ENCODE data around the gene TSSK3.

Gene TSSK3

GRCh38 chr1:32362474-32363313 lies at the start of gene TSSK3, which contains the start of gene FAM229A:
TSS of gene TSSK3 (plus strand) at chr1:32362539. CDS start at chr1:32362702, 163 bp downstream.
TSS of gene FAM229A (minus strand) at chr1:32362485. CDS start at chr1:32362091, 394 bp downstream.
- no peak for DNase-seq (ENCODE audit: low spot score)

DNA sequence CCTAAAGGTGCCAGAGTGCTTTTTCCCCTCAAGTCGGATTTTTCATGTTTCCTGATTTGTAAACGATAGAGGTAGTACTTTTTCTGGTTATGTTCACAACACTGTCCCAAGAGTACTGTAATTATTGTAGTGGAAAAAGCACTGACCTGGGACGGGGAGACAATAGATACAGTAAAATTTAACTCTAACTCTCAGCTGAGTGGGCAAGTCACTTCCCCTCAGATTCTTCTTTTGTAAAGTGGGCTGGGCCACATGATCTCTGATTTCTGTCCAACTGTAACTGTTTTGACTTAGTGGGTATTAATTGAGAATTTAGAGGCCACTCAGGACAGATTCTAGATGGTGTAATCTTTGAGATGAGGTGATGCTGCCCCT lies 45.4 kb upstream of the TSSK3 start:
- peak; percentile 63 for DNase-seq (ENCODE audit: low spot score)

DNA sequence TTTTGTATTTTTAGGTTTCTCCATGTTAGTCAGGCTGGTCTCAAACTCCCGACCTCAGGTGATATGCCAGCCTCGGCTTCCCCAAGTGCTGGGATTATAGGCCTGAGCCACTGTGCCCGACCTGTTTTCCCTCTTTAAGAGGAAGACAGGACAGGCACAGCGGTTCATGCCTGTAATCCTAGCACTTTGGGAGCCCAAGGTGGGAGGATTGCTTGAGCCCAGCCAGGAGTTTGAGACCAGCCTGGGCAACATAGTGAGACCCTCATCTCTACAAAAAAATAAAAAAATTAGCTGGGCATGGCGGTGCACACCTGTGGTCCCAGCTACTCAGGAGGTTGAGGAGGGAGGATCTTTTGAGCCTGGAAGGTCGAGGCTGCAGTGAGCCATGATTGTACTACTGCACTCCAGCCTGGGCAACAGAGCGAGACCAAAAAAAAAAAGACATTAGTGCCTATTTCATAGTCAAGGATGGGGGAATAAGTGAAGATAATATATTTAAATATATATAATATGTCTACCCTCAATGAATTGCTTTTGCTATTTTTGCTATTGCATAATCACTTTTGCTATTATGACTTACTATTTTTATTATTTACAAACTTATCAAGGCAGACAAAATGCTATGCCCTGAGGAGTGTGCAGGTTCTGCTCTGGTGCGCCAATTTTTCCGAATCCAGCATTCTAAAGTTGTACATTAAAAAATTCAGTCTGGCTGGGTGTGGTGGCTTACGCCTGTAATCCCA lies 44.0 kb upstream of the TSSK3 start:
- no peak for DNase-seq (ENCODE audit: low spot score)

DNA sequence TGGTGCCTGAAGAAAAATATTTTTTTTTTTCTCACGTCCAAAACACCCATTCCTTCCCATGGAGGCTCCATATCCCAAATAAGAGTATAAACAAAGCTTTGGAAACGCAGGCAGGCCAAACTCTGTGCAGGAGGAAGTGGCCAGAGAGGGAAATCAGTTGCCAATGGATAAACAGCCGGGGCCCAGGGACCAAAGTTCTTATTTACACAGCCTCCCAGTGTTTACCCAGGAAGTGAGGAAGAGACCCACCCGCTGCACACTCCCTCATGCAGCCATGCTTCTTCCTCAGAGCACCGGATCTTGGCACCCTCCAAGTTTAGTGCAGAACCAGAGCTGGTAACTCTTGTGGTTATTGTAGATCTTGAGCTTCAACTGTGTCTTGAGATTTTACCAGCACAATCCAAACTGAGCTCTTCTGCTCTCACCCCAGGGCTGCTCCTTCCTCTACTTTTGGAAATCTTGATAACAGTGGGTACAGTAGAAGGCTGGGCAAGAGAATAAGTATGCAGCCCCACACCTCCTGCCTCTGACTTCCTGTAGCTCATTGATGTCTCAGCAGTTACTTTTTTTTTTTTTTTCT lies 40.5 kb upstream of the TSSK3 start:
- no peak for DNase-seq (ENCODE audit: low spot score)

GRCh38 chr1:32327204-32327603 lies 35.1 kb upstream of the TSSK3 start:
- no peak for DNase-seq (ENCODE audit: low spot score)

GRCh38 chr1:32329931-32330466 lies 32.3 kb upstream of the TSSK3 start:
- no peak for DNase-seq (ENCODE audit: low spot score)

DNA sequence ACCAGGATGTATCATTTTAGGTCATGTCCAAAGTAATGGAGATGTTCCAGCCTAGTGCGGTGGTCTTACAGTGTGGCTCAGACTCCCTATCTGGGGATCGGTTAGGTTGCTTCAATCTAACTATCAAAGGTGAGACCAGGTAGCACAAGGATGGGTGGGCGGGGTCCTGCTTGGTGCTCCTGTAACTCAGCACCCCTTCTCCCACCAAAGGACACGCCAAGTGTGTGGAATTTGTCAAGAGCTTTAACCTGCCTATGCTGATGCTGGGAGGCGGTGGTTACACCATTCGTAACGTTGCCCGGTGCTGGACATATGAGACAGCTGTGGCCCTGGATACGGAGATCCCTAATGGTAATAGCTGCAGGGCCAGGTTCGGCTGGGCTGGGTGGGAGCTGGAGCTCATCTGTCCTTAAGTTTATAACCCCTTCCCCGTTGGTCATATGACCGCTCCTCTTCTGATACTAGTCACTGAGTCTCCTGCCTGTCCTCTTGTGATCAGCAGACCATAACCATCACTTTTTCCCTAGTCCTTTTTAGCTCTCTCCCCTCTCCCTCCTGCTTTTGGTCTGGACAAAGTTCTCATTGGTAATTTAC lies 31.7 kb upstream of the TSSK3 start:
- no peak for DNase-seq (ENCODE audit: low spot score)

- DNase-seq (ENCODE audit: low spot score): no peak
These were observed 30.8 kb upstream of the TSSK3 start for GRCh38 chr1:32331549-32331948.

- no peak for DNase-seq (ENCODE audit: low spot score)
These were observed 29.9 kb upstream of the TSSK3 start for GRCh38 chr1:32332290-32333079.

DNA sequence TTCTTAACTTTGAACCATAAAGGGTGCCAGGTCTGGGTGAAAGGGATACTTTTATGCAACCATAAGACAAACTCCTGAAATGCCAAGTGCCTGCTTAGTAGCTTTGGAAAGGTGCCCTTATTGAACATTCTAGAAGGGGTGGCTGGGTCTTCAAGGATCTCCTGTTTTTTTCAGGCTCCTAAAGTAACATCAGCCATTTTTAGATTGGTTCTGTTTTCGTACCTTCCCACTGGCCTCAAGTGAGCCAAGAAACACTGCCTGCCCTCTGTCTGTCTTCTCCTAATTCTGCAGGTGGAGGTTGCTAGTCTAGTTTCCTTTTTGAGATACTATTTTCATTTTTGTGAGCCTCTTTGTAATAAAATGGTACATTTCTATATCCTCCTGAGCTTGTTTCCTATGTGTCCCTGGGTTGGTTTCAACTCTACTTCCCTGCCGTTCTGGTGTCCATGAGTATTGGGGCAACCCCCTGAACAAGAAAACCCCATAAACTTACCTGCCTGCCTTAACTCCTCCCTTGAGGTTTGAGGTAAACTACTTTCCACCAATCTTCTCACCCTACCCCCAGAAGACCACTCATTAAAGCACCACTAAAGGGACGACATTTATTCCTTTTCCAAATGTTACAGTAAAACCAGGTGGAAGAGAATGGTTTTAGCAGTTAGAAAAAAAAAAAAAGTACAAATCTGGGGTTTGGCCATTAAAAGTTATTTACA lies 28.9 kb upstream of the TSSK3 start:
- DNase-seq (ENCODE audit: low spot score): no peak

- no peak for DNase-seq (ENCODE audit: low spot score)
These were observed 28.0 kb upstream of the TSSK3 start for GRCh38 chr1:32334274-32334861.

DNA sequence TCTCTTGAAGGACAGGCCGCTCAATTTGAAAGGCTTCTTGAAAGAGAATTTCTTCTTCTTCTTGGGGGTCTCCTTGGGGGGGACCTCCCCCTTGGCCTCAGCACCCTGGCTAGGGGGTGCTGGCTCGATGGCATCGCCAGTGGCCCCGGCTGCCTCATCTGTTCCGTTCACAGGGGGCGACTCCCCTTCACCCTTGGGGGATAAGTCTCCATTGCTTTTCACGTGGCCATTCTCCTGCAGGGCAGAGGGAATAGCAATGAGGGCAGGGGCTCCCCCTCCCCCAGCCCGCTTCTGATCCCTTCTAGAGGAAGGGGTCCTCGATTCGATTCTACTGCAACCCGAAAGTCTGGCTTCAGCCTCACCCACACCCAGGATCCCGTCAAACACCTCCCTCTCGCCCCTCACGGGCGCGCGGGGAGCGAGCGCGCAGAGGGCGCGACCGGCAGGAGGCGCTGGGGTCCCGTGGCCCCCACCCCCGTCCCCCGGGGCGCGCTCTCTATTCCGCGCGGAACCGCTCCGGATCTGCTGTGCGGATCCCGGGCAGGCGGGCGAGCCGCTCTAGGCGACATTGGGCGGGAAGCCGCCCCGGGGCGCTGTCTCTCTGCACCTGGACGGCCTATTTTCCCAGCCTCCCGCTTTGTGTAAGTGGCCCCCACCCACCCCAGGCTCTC lies 27.3 kb upstream of the TSSK3 start:
- DNase-seq (ENCODE audit: low spot score): peak; percentile 78

GRCh38 chr1:32335535-32335789 lies 26.9 kb upstream of the TSSK3 start:
- DNase-seq (ENCODE audit: low spot score): no peak

- DNase-seq (ENCODE audit: low spot score): peak; percentile 87
These were observed 26.3 kb upstream of the TSSK3 start, which contains the start of gene MARCKSL1 for GRCh38 chr1:32335790-32336590. TSS of gene MARCKSL1 (minus strand) at chr1:32336233. CDS start at chr1:32336033, 200 bp downstream.

DNA sequence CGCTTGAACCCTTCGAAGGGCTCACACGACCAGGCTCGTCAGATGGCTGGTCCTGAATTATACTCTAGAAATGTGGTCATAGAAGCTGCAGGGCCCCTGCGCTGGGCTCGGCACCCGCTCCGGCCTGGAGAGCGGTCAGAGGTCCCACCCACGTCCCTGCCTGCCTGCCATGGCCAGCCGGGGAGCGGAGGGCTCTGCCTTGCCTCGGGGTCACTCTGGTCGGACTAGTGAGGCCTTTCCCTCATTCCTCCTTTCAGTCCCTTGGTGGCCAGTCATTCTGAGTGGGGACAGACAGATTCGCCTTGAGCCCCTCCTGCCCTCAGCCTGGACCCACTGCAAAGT lies 25.8 kb upstream of the TSSK3 start:
- no peak for DNase-seq (ENCODE audit: low spot score)

GRCh38 chr1:32336963-32337675 lies 25.2 kb upstream of the TSSK3 start:
- DNase-seq (ENCODE audit: low spot score): peak; percentile 79

- peak; percentile 38 for DNase-seq (ENCODE audit: low spot score)
These were observed 24.3 kb upstream of the TSSK3 start for GRCh38 chr1:32337855-32338636.
